ENCODE results near the gene FLYWCH2.

The FLYWCH2 gene

GRCh38 chr16:2853531-2854073 lies 29.4 kb upstream of the FLYWCH2 start:
- no peak for DNase-seq (ENCODE audit: low spot score)

- DNase-seq (ENCODE audit: low spot score), result no peak
Measured at GRCh38 chr16:2854700-2855309, 28.2 kb upstream of the FLYWCH2 start.

- DNase-seq (ENCODE audit: low spot score), result no peak
Measured at GRCh38 chr16:2855536-2855935, 27.5 kb upstream of the FLYWCH2 start.

GRCh38 chr16:2856061-2856670 lies 26.8 kb upstream of the FLYWCH2 start:
- DNase-seq (ENCODE audit: low spot score), result no peak

GRCh38 chr16:2856686-2857450 lies 26.1 kb upstream of the FLYWCH2 start:
- no peak for DNase-seq (ENCODE audit: low spot score)

GRCh38 chr16:2857451-2858244 lies 25.4 kb upstream of the FLYWCH2 start, which contains the start of gene PRSS22:
TSS of gene PRSS22 (minus strand) at chr16:2858170. CDS start at chr16:2858104, 66 bp downstream.
- no peak for DNase-seq (ENCODE audit: low spot score)

- no peak for DNase-seq (ENCODE audit: low spot score)
Measured at GRCh38 chr16:2858245-2859025, 24.6 kb upstream of the FLYWCH2 start.

GRCh38 chr16:2859686-2860265 lies 23.2 kb upstream of the FLYWCH2 start:
- no peak for DNase-seq (ENCODE audit: low spot score)

- DNase-seq (ENCODE audit: low spot score), result no peak
Measured at GRCh38 chr16:2860826-2861567, 22.0 kb upstream of the FLYWCH2 start.

- DNase-seq (ENCODE audit: low spot score), result no peak
Measured at GRCh38 chr16:2865651-2866050, 17.4 kb upstream of the FLYWCH2 start.

GRCh38 chr16:2866431-2866830 lies 16.6 kb upstream of the FLYWCH2 start:
- no peak for DNase-seq (ENCODE audit: low spot score)

GRCh38 chr16:2867661-2867986 lies 15.4 kb upstream of the FLYWCH2 start:
- no peak for DNase-seq (ENCODE audit: low spot score)

- DNase-seq (ENCODE audit: low spot score), result peak; percentile 95
Measured at GRCh38 chr16:2867987-2868789, 14.8 kb upstream of the FLYWCH2 start.

- no peak for DNase-seq (ENCODE audit: low spot score)
Measured at GRCh38 chr16:2871926-2872325, 11.1 kb upstream of the FLYWCH2 start.

- DNase-seq (ENCODE audit: low spot score), result no peak
Measured at GRCh38 chr16:2874032-2874911, 8.7 kb upstream of the FLYWCH2 start.

- peak; percentile 82 for DNase-seq (ENCODE audit: low spot score)
Measured at GRCh38 chr16:2874912-2875362, 8.1 kb upstream of the FLYWCH2 start.

GRCh38 chr16:2879854-2880508 lies 3.0 kb upstream of the FLYWCH2 start:
- no peak for DNase-seq (ENCODE audit: low spot score)
